Activated CD8-positive, alpha-beta memory T cell treated with anti-CD3 and anti-CD28 coated beads for 24 hours (primary cell): Measurements from ENCODE around the gene SAPCD1.
A peak's percentile ranks its signal among the peaks of the same experiment; 100 is the strongest.

ENCODE experiments used
- DNase-seq: peaks from one replicate; pipeline ENCODE4 v3.0.0-alpha.2; 2020

The SAPCD1 gene

DNA sequence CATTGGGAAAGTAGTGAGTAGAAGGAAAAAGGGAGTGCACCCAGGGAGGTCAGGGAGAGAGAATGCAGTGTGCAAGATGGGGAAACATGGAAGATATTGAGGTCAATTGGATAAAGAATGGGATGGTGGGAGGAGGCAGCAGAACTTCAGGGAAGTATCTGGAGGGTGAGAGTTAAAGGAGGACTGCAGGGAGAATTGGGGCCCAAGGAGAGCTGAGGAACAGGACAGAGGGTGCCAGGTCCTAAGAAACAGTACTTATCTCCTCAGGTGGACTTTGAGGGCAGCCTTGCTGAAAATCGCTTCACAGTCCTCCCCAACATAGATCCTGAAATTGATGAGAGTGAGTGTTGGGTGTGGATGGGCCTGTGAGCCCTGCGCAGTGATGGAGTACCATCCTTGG is 4.2 kb upstream of the SAPCD1 start:
- no peak for DNase-seq

GRCh38 chr6:31760790-31761189 is 1.7 kb upstream of the SAPCD1 start:
- DNase-seq = no peak

DNA sequence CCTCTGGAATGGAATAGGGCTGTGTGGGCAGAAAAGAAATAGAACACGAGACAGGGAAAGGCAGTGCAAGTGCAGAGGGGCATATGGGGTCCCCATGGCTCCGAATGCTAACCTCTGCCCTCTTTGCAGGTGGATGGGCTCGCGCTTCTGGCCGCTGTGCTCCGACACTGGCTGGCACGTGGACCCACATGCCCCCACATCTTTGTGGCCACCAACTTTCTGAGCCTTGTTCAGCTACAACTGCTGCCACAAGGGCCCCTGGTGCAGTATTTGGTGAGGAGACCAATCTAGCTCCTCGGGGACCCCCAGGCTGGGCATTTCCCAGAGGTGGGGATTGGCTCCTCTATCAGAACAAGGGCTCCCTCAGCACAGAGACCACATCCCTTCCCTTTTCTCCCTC is 1.1 kb upstream of the SAPCD1 start:
- DNase-seq = no peak

GRCh38 chr6:31762878-31763618 is 592 bp downstream of the SAPCD1 start:
- DNase-seq = no peak

GRCh38 chr6:31763619-31763940 is 1.1 kb downstream of the SAPCD1 start:
- no peak for DNase-seq

- DNase-seq = no peak
Measured at GRCh38 chr6:31764198-31764597, 1.7 kb downstream of the SAPCD1 start.

DNA sequence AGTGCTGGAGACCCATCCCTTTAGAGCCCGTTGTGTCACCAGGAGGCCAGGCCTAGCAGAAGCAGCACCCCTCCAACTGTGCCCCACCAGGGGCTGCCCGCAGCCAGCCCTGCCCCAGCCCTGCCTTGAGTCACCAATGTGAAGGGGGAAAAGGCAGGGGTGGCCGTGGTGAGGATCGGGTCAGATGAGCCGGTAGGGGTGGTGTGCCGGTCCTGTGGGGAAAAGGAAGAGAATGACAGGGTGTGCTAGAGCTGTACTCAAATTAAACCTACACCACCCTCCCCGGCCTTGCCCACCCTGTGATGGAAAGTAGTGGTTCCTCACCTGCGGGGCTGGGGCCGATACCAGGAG is 3.1 kb downstream of the SAPCD1 start:
- no peak for DNase-seq

GRCh38 chr6:31765910-31766794 is 3.7 kb downstream of the SAPCD1 start:
- no peak for DNase-seq

GRCh38 chr6:31767096-31767645 is 4.7 kb downstream of the SAPCD1 start:
- no peak for DNase-seq

GRCh38 chr6:31768363-31769257 is 6.2 kb downstream of the SAPCD1 start:
- DNase-seq = no peak

GRCh38 chr6:31769684-31770371 is 7.4 kb downstream of the SAPCD1 start:
- peak; percentile 91 for DNase-seq

GRCh38 chr6:31770860-31771259 is 8.4 kb downstream of the SAPCD1 start:
- no peak for DNase-seq

DNA sequence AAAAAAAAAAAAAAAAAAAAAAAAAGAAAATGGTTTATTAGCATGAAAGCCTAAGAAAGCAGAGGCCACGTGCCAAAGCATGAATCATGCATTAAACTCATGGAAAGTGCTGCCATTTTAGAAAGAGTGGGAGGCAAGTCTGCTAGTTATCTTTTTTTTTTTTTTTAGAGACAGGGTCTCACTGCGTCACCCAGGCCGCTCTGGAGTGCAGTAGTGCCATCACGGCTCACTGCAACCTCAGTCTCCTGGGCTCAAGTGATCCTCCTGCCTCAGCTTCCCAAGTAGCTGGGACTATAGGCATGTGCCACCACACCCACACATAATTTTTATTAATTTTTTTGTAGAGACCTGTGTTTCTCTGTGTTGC is 9.5 kb downstream of the SAPCD1 start:
- no peak for DNase-seq

- DNase-seq = no peak
Measured at GRCh38 chr6:31775184-31775583, 12.7 kb downstream of the SAPCD1 start.

- no peak for DNase-seq
Measured at GRCh38 chr6:31775633-31776484, 13.4 kb downstream of the SAPCD1 start.

DNA sequence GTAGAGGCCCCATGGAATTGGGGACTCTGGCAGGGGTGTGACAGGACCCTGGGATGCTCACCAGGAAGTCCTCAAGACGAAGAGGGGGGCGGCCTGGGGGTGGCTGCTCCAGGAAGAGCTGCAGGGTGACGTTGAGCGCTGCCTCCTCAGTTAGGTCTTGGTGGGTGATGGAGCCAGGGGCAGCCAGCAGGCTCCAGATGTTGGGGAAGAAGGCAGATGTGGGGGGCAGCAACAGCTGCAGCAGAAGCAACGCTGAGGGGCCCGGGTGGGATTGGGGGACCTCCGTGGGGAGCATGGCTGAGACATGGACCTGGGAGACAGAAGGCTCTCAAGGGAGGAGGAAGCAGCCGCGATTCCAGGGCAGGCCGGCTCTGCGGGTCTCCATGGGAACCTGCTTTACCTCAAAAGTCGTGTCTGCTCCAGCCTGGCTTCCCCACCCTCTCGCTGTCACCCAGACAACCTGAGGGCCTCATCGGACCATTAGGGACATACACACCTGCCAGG is 14.1 kb downstream of the SAPCD1 start:
- DNase-seq = no peak

DNA sequence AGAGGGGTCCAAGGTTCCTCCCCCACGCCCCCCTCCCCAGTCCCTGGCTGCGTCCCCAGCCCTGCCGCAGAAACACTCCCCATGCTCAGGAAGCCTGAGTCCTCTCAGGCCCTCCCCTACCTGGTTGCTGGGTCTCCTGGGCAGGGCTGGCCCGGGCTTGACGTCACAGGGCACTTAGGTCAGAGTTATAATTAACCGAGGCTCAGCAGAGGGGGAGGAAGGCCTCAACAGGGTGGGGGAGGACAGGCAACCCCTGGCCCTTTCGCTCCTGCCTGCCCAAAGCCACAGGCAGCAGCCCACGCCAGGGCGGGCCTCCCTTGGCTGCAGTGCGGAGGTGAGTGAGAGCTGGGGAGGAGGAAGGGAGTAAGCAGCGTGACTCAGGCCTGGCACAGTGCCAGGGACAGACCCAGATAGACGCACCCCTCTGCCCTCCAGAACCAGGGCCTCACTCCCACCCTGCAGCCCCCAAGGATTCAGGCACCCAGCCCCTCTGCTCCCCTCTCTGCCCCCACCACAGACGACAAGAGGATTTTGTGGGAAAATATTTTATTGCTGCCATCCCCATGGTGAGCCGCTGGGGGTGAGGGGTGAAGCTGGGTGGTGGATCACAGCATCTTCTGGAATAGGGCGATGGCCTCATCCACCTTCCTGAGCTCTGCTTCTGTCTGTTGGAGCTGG is 14.7 kb downstream of the SAPCD1 start, which contains the start of gene VWA7:
Gene VWA7 (minus strand): TSS at position 340 of the 678 bp plus-strand sequence. CDS start 549 bp downstream, outside the sequence.
- DNase-seq = peak; percentile 90

- DNase-seq = no peak
Measured at GRCh38 chr6:31777667-31778050, 15.2 kb downstream of the SAPCD1 start.

- DNase-seq = no peak
Measured at GRCh38 chr6:31778193-31778592, 15.7 kb downstream of the SAPCD1 start.
